Spleen (tissue), 11 donors: Measurements from ENCODE around the gene PYDC1. TPM values are rescaled to one million over a fixed set of nuclear protein-coding genes. Genes with fewer than 3 reads are reported as not detected.

Experiments
- DNase-seq: peaks from one replicate; pipeline ENCODE4 v3.0.0-alpha.2; 2020
- H3K27ac ChIP-seq, 8 donors: fragments of 200-600 bp; sonication (generic) in 7 of 8; 1 replicate in 4 of 8; 2 replicates in 4 of 8; pipeline versions ENCODE4 v1.5.0 to v1.8.0; 2016 to 2021; ENCODE audit warnings: inconsistent platforms in 4 of 8, mild to moderate bottlenecking in 4 of 8, moderate library complexity in 1 of 8
- H3K27me3 ChIP-seq, 7 donors: fragments of 200-600 bp; sonication (generic) in 6 of 7; replicated peaks in 1 of 7; 1 replicate in 4 of 7; 2 replicates in 3 of 7; pipeline versions ENCODE4 v1.5.0 to v1.8.0; 2016 to 2021; ENCODE audit warnings: inconsistent platforms in 3 of 7, mild to moderate bottlenecking in 1 of 7
- H3K36me3 ChIP-seq, 6 donors: fragments of 200-600 bp; sonication (generic) in 5 of 6; 1 replicate in 4 of 6; 2 replicates in 2 of 6; pipeline versions ENCODE4 v1.5.0 to v1.8.0; 2016 to 2021; ENCODE audit warnings: inconsistent platforms in 2 of 6
- H3K4me1 ChIP-seq, 6 donors: fragments of 200-600 bp; sonication (generic) in 5 of 6; 1 replicate in 3 of 6; 2 replicates in 3 of 6; pipeline versions ENCODE4 v1.5.0 to v1.8.0; 2016 to 2021; ENCODE audit warnings: inconsistent platforms in 3 of 6
- H3K4me3 ChIP-seq, 8 donors: fragments of 200-600 bp; sonication (generic) in 7 of 8; 1 replicate in 4 of 8; 2 replicates in 4 of 8; pipeline versions ENCODE4 v1.5.0 to v1.8.0; 2016 to 2021; ENCODE audit warnings: inconsistent platforms in 4 of 8, mild to moderate bottlenecking in 4 of 8, moderate library complexity in 2 of 8
- H3K9me3 ChIP-seq, 8 donors: fragments of 200-600 bp; sonication (generic) in 7 of 8; 1 replicate in 4 of 8; 2 replicates in 4 of 8; pipeline versions ENCODE4 v1.5.0 to v1.8.0; 2016 to 2021; ENCODE audit warnings: inconsistent platforms in 4 of 8
- CTCF ChIP-seq, 11 experiments: fragments of 200-600 bp in 7 of 11; fragments of 450-650 bp in 4 of 11; sonication (generic) in 4 of 11; IDR thresholded peaks in 8 of 11; conservative IDR thresholded peaks in 3 of 11; 1 replicate in 7 of 11; 2 replicates in 4 of 11; pipeline versions ENCODE4 v1.4.0 to v1.8.0; 2016 to 2021; ENCODE audit warnings: antibody characterized with exemption in 11 of 11, inconsistent platforms in 4 of 11, mild to moderate bottlenecking in 1 of 11
- POLR2A ChIP-seq, 3 donors: fragments of 450-650 bp; IDR thresholded peaks; one replicate each; pipeline ENCODE4 v1.5.1; 2017; ENCODE audit warnings: antibody characterized with exemption in 3 of 3, mild to moderate bottlenecking in 1 of 3
- POLR2AphosphoS5 ChIP-seq, 3 donors: sonication (generic); formaldehyde crosslinking; IDR thresholded peaks; one replicate each; pipeline ENCODE4 v1.5.1; 2017; ENCODE audit warnings: antibody characterized with exemption in 3 of 3
- WGBS, 5 donors: extraction: QIAGEN DNeasy Blood & Tissue Kit in 3 of 5; methylation state at CpG; one replicate each; pipeline versions ENCODE4 v1.1.5 to v1.1.7; 2013 to 2018; 5-methylcytosine and 5-hydroxymethylcytosine counted together
- intact Hi-C: fragments of 100-400 bp; cut with DNase I; formaldehyde crosslinking; loops from one replicate; pipeline ENCODE4 v1.15.0; 2023; ENCODE audit warnings: low total_unique reads
- polyA plus RNA-seq, 3 donors: library from polyadenylated mRNA; stranded (reverse); fragments of 200-250 nt; gene quantifications; one replicate each; pipeline ENCODE4 v1.2.1, GENCODE V29; 2013
- total RNA-seq, 7 donors: library from RNA; depleted of rRNA in 3 of 7; stranded (reverse); fragments of >200 nt in 3 of 7; fragmentation: NEBNext Ultra II Directional in 4 of 7; extraction: Animal tissue kit (Norgen Biotek cat#: 25700) in 4 of 7; gene quantifications; one replicate each; pipeline versions ENCODE4 v1.1.0 to v1.2.1, GENCODE V29; 2016 to 2021
- donor health status: healthy with polysubstance abuse.
- donor health status: DM: no; HTN: no; CAD: no; lungs with moderate emphysema.
- donor health status: DM: no; HTN: no; CAD: no.
- donor health status: Bipolar disorder and iron deficiency.
- donor health status: healthy.
- donor health status: DM: no; HTN: no; CAD: no.
- donor health status: DM: yes; HTN: yes; CAD: no.

The PYDC1 gene
- total and polyA plus RNA-seq, 10 donors, result 0.72 to 2.7 TPM; not detected in 8

DNA sequence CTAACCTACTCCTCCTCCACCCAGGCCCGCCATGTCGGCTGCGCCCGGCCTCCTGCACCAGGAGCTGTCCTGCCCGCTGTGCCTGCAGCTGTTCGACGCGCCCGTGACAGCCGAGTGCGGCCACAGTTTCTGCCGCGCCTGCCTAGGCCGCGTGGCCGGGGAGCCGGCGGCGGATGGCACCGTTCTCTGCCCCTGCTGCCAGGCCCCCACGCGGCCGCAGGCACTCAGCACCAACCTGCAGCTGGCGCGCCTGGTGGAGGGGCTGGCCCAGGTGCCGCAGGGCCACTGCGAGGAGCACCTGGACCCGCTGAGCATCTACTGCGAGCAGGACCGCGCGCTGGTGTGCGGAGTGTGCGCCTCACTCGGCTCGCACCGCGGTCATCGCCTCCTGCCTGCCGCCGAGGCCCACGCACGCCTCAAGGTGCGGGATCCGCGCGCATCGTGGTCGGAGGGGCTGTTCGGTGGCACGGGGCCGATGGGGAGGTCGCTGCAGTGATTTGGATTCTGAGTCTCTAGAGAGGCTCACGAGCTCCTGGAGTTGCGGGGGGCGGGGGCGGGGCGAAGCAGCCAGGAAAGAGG lies 2.1 kb downstream of the PYDC1 start:
- DNase-seq, result peak; percentile 81
- H3K27ac ChIP-seq, result peak overlapping the region in 5 of 8 donors; percentile 8 to 69 (median 46)
- H3K27me3 ChIP-seq, result peaks cover 3 to 63% (median 34%) of the 10 kb centered on the region in 7 donors
- peaks cover 25 to 45% (median 37%) of the 10 kb centered on the region in 6 donors for H3K4me1 ChIP-seq
- no peaks in the 10 kb centered on the region for H3K9me3 ChIP-seq
- intact Hi-C loops, result no loop called here
- peak overlapping the region in 7 of 8 donors; percentile 36 to 73 (median 45) for H3K4me3 ChIP-seq
- no peaks in the 10 kb centered on the region for H3K36me3 ChIP-seq
- TF ChIP-seq POLR2A (IDR thresholded peaks at IDR 0.05) (no peak), CTCF (IDR thresholded peaks at IDR 0.05 in 8 of 11, conservative IDR thresholded peaks at IDR 0.05 in 3 of 11) (peak in 1 of 11 experiments; percentile 4)
- 0 to 26% (median 14%) methylated on average over 13 to 58 of the region's 58 CpGs for WGBS, 5 donors

GRCh38 chr16:31213877-31214707 lies 2.8 kb downstream of the PYDC1 start, which contains the start of gene TRIM72:
Gene TRIM72, plus strand, starts transcription at chr16:31214119. Its CDS starts 620 bp downstream, at chr16:31214739.
- no peak for TF ChIP-seq POLR2AphosphoS5 (IDR thresholded peaks at IDR 0.05)
- TF ChIP-seq CTCF (IDR thresholded peaks at IDR 0.05 in 8 of 11, conservative IDR thresholded peaks at IDR 0.05 in 3 of 11), result no peak
- no peak for TF ChIP-seq POLR2A (IDR thresholded peaks at IDR 0.05)
- no peaks in the 10 kb centered on the region for H3K9me3 ChIP-seq
- DNase-seq, result peak; percentile 34
- H3K4me3 ChIP-seq, result peak within 1 kb of the TSS in 7 of 8 donors; percentile 36 to 73 (median 45)
- no peaks in the 10 kb centered on the region for H3K36me3 ChIP-seq
- peaks cover 3 to 56% (median 34%) of the 10 kb centered on the region in 7 donors for H3K27me3 ChIP-seq
- peak within 1 kb of the TSS in 4 of 8 donors; percentile 25 to 69 (median 48) for H3K27ac ChIP-seq
- intact Hi-C loops, result no loop called here
- WGBS, 5 donors, result 75 to 83% (median 78%) methylated on average over 15 to 25 of the region's 25 CpGs
- peaks cover 25 to 45% (median 37%) of the 10 kb centered on the region in 6 donors for H3K4me1 ChIP-seq

GRCh38 chr16:31213342-31213741 lies 3.6 kb downstream of the PYDC1 start:
- TF ChIP-seq POLR2AphosphoS5 (IDR thresholded peaks at IDR 0.05) (no peak), CTCF (IDR thresholded peaks at IDR 0.05 in 8 of 11, conservative IDR thresholded peaks at IDR 0.05 in 3 of 11) (no peak), POLR2A (IDR thresholded peaks at IDR 0.05) (no peak)
- intact Hi-C loops, result no loop called here
- no peak overlapping the region for H3K4me3 ChIP-seq
- no peak overlapping the region for H3K27ac ChIP-seq
- 94 to 100% (median 97%) methylated on average over 1 of the region's 1 CpG for WGBS, 5 donors
- H3K36me3 ChIP-seq, result no peaks in the 10 kb centered on the region
- peaks cover 25 to 45% (median 37%) of the 10 kb centered on the region in 6 donors for H3K4me1 ChIP-seq
- H3K27me3 ChIP-seq, result peaks cover 3 to 48% (median 30%) of the 10 kb centered on the region in 7 donors
- no peaks in the 10 kb centered on the region for H3K9me3 ChIP-seq
- no peak for DNase-seq

GRCh38 chr16:31206776-31207175 lies 10.2 kb downstream of the PYDC1 start:
- peaks cover 2 to 39% (median 25%) of the 10 kb centered on the region in 6 donors for H3K4me1 ChIP-seq
- H3K36me3 ChIP-seq, result no peaks in the 10 kb centered on the region
- no peak overlapping the region for H3K4me3 ChIP-seq
- 58 to 68% (median 58%) methylated on average over 6 of the region's 6 CpGs for WGBS, 5 donors
- no peak for DNase-seq
- TF ChIP-seq POLR2A (IDR thresholded peaks at IDR 0.05) (no peak), POLR2AphosphoS5 (IDR thresholded peaks at IDR 0.05) (no peak), CTCF (IDR thresholded peaks at IDR 0.05 in 8 of 11, conservative IDR thresholded peaks at IDR 0.05 in 3 of 11) (no peak)
- intact Hi-C loops, result no loop called here
- no peaks in the 10 kb centered on the region for H3K9me3 ChIP-seq
- H3K27me3 ChIP-seq, result no peaks in the 10 kb centered on the region
- H3K27ac ChIP-seq, result no peak overlapping the region
